ENCODE data around the gene KCTD5. TPM values are rescaled to one million over a fixed set of nuclear protein-coding genes. Genes with fewer than 3 reads are reported as not detected.

KCTD5 gene
- polyA plus RNA-seq, 1 experiment: 34.5 TPM

GRCh38 chr16:2707368-2708289 lies 25.3 kb downstream of the KCTD5 start:
- TF ChIP-seq CTCF (IDR thresholded peaks at IDR 0.05; ENCODE audit: insufficient read depth, low read depth, low read length): no peak
- no peak overlapping the region for H3K4me3 ChIP-seq (ENCODE audit: low read depth, low read length)
- H3K36me3 ChIP-seq (ENCODE audit: control insufficient read depth, insufficient read depth, low read length): peaks cover 23% of the 10 kb centered on the region
- H3K27me3 ChIP-seq (ENCODE audit: control insufficient read depth, insufficient read depth, low read length): no peaks in the 10 kb centered on the region
- no peak for DNase-seq (ENCODE audit: low read depth)
- ChIA-PET CTCF (interaction anchor here (0.6 kb wide), 1 partner anchor 169 kb away, joined by 3 read pairs; no protein-coding TSS in a partner anchor), POLR2A (no interaction called here)

GRCh38 chr16:2708290-2708639 lies 25.9 kb downstream of the KCTD5 start:
- Histone ChIP-seq H3K36me3 (ENCODE audit: control insufficient read depth, insufficient read depth, low read length) (peaks cover 23% of the 10 kb centered on the region), H3K4me3 (ENCODE audit: low read depth, low read length) (no peak overlapping the region), H3K27me3 (ENCODE audit: control insufficient read depth, insufficient read depth, low read length) (no peaks in the 10 kb centered on the region)
- ChIA-PET POLR2A (no interaction called here), CTCF (no interaction called here)
- DNase-seq (ENCODE audit: low read depth): no peak
- no peak for TF ChIP-seq CTCF (IDR thresholded peaks at IDR 0.05; ENCODE audit: insufficient read depth, low read depth, low read length)

- POLR2A ChIA-PET: no interaction called here
- H3K4me3 ChIP-seq (ENCODE audit: low read depth, low read length): no peak overlapping the region
- no peak for TF ChIP-seq CTCF (IDR thresholded peaks at IDR 0.05; ENCODE audit: insufficient read depth, low read depth, low read length)
- peaks cover 21% of the 10 kb centered on the region for H3K36me3 ChIP-seq (ENCODE audit: control insufficient read depth, insufficient read depth, low read length)
- CTCF ChIA-PET: no interaction called here
- H3K27me3 ChIP-seq (ENCODE audit: control insufficient read depth, insufficient read depth, low read length): no peaks in the 10 kb centered on the region; the same call in 1 of the 2 replicates
- DNase-seq (ENCODE audit: low read depth): no peak
These were observed 26.7 kb downstream of the KCTD5 start for GRCh38 chr16:2708955-2709587.

- no peak for TF ChIP-seq CTCF (IDR thresholded peaks at IDR 0.05; ENCODE audit: insufficient read depth, low read depth, low read length)
- CTCF ChIA-PET: no interaction called here
- peaks cover 21% of the 10 kb centered on the region for H3K36me3 ChIP-seq (ENCODE audit: control insufficient read depth, insufficient read depth, low read length)
- H3K27me3 ChIP-seq (ENCODE audit: control insufficient read depth, insufficient read depth, low read length): no peaks in the 10 kb centered on the region; the same call in 1 of the 2 replicates
- H3K4me3 ChIP-seq (ENCODE audit: low read depth, low read length): no peak overlapping the region
- POLR2A ChIA-PET: no interaction called here
- DNase-seq (ENCODE audit: low read depth): no peak
These were observed 27.3 kb downstream of the KCTD5 start for GRCh38 chr16:2709588-2709984.

GRCh38 chr16:2710021-2710710 lies 27.8 kb downstream of the KCTD5 start:
- Histone ChIP-seq H3K27me3 (ENCODE audit: control insufficient read depth, insufficient read depth, low read length) (no peaks in the 10 kb centered on the region; the same call in 1 of the 2 replicates), H3K4me3 (ENCODE audit: low read depth, low read length) (no peak overlapping the region), H3K36me3 (ENCODE audit: control insufficient read depth, insufficient read depth, low read length) (peaks cover 20% of the 10 kb centered on the region)
- CTCF ChIA-PET: no interaction called here
- no peak for DNase-seq (ENCODE audit: low read depth)
- POLR2A ChIA-PET: no interaction called here
- no peak for TF ChIP-seq CTCF (IDR thresholded peaks at IDR 0.05; ENCODE audit: insufficient read depth, low read depth, low read length)

Data from BJ (cell line).